ENCODE measurements around the gene MYRIP.

Gene MYRIP

GRCh38 chr3:39905788-39906187, 96.4 kb downstream of the MYRIP start:
- no peak for DNase-seq (ENCODE audit: low read depth in 3 of 3)

- no peak for DNase-seq (ENCODE audit: low read depth in 3 of 3)
These were observed 98.6 kb downstream of the MYRIP start for GRCh38 chr3:39907981-39908380.

GRCh38 chr3:39910135-39910534, 100.7 kb downstream of the MYRIP start:
- DNase-seq (ENCODE audit: low read depth in 3 of 3), result no peak

- no peak for DNase-seq (ENCODE audit: low read depth in 3 of 3)
These were observed 101.5 kb downstream of the MYRIP start for GRCh38 chr3:39910826-39911464.

- DNase-seq (ENCODE audit: low read depth in 3 of 3), result no peak
These were observed 102.3 kb downstream of the MYRIP start for GRCh38 chr3:39911465-39912309.

GRCh38 chr3:39915027-39915426, 105.6 kb downstream of the MYRIP start:
- no peak for DNase-seq (ENCODE audit: low read depth in 3 of 3)

GRCh38 chr3:39917065-39917773, 107.8 kb downstream of the MYRIP start:
- no peak for DNase-seq (ENCODE audit: low read depth in 3 of 3)

GRCh38 chr3:39919281-39919680, 109.9 kb downstream of the MYRIP start:
- DNase-seq (ENCODE audit: low read depth in 3 of 3), result no peak

- no peak for DNase-seq (ENCODE audit: low read depth in 3 of 3)
These were observed 110.9 kb downstream of the MYRIP start for GRCh38 chr3:39920271-39920670.

- DNase-seq (ENCODE audit: low read depth in 3 of 3), result no peak
These were observed 118.1 kb downstream of the MYRIP start for GRCh38 chr3:39927479-39927878.

- no peak for DNase-seq (ENCODE audit: low read depth in 3 of 3)
These were observed 124.7 kb downstream of the MYRIP start for GRCh38 chr3:39933986-39934693.

GRCh38 chr3:39934696-39935095, 125.3 kb downstream of the MYRIP start:
- DNase-seq (ENCODE audit: low read depth in 3 of 3), result no peak

GRCh38 chr3:39935261-39935660, 125.9 kb downstream of the MYRIP start:
- no peak for DNase-seq (ENCODE audit: low read depth in 3 of 3)

GRCh38 chr3:39936848-39937247, 127.4 kb downstream of the MYRIP start:
- DNase-seq (ENCODE audit: low read depth in 3 of 3), result no peak

GRCh38 chr3:39937315-39937714, 127.9 kb downstream of the MYRIP start:
- no peak for DNase-seq (ENCODE audit: low read depth in 3 of 3)

GRCh38 chr3:39937874-39938273, 128.5 kb downstream of the MYRIP start:
- no peak for DNase-seq (ENCODE audit: low read depth in 3 of 3)

- DNase-seq (ENCODE audit: low read depth in 3 of 3), result no peak
These were observed 132.5 kb downstream of the MYRIP start for GRCh38 chr3:39941931-39942330.

- no peak for DNase-seq (ENCODE audit: low read depth in 3 of 3)
These were observed 151.2 kb downstream of the MYRIP start for GRCh38 chr3:39960515-39961191.

GRCh38 chr3:39961230-39961629, 151.8 kb downstream of the MYRIP start:
- DNase-seq (ENCODE audit: low read depth in 3 of 3), result no peak

GRCh38 chr3:39962581-39962980, 153.2 kb downstream of the MYRIP start:
- DNase-seq (ENCODE audit: low read depth in 3 of 3), result no peak

- no peak for DNase-seq (ENCODE audit: low read depth in 3 of 3)
These were observed 156.1 kb downstream of the MYRIP start for GRCh38 chr3:39965461-39965860.
